GM04503 (cell line): ENCODE data around the gene ADORA1.
A peak's percentile ranks its signal among the peaks of the same experiment; 100 is the strongest.

Source experiments
- DNase-seq: peaks from one replicate; pipeline ENCODE4 v3.0.0-alpha.2; 2012; ENCODE audit warnings: low read depth

The ADORA1 gene

DNA sequence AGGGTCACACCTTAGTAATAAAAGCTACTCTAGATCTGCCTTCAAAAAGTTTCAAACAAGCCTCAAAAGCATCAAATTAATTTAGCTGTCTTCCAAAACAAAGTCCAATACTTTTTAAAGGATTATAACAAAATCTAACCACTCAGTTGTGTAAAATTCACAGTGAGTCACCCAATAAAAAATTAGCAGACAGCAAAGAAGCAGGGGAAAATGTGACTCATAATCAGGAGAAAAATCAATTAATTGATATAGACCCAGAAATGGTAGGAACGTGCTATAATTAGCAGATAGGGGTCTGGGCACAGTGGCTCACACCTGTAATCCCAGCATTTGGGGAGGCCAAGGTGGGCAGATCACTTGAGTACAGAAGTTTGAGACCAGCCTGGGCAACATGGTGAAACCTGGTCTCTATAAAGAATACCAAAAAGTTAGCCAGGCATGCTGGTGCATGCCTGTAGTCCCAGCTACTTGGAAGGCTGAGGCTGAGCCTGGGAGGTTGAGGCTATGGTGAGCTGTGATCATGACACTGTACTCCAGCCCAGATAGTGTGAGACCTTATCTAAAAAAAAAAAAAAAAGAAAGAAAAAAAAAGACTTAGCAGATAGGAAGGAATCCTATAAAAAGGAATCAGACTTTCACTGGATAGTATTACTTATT is 33.6 kb upstream of the ADORA1 start:
- DNase-seq: no peak

DNA sequence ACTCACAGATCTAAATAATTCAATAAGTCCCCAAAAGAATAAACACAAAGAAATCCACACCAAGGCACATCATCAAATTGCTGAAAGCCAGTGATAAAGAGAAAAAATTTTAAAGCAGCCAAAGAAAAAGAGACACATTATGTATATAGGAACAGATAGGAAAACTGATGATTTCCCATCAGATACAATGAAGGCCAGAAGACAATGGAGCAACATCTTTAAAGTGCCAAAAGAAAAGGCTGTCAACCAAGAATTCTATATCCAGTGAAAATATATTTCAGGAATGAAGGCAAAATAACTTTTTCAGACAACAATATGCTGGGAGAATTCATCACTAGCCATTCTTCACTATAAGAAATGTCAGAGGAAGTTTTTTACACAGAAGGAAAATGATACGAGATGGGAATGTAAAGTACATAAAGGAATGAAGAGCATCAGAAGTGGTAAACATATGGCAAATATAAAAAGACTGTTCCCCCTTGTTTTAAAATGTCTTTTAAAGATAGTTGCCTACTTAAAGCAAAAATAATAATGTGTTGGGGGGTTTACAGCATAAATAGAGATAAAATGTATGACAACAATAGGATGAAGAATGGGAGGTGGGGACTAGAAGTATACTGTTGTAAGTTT is 32.4 kb upstream of the ADORA1 start:
- DNase-seq: no peak

- DNase-seq: no peak
Observed at GRCh38 chr1:203096566-203096965, 31.0 kb upstream of the ADORA1 start.

GRCh38 chr1:203097001-203097400 is 30.5 kb upstream of the ADORA1 start:
- no peak for DNase-seq

DNA sequence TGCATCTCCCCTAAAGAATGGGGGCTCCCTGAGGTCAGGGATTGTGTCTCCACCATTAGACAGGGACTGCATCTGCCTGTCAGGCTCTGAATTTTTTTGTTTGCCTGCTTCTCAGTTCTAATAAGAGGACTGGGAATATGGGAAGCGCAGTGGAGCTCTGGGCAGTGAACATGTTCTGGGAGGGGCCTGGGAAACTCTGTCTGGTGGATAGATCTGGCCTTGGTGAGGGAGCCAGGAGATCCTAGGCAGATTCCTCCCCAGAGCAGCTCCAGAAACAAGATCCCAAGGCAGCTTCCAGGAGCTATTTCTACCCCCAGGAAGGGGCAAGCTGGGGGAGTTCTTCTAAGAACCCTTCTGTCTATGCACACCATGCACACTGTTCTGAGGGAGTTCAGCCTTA is 29.1 kb upstream of the ADORA1 start:
- DNase-seq: no peak

- DNase-seq: no peak
Observed at GRCh38 chr1:203098914-203099520, 28.5 kb upstream of the ADORA1 start.

GRCh38 chr1:203099805-203100515 is 27.6 kb upstream of the ADORA1 start:
- no peak for DNase-seq

GRCh38 chr1:203100516-203100869 is 27.0 kb upstream of the ADORA1 start:
- no peak for DNase-seq

DNA sequence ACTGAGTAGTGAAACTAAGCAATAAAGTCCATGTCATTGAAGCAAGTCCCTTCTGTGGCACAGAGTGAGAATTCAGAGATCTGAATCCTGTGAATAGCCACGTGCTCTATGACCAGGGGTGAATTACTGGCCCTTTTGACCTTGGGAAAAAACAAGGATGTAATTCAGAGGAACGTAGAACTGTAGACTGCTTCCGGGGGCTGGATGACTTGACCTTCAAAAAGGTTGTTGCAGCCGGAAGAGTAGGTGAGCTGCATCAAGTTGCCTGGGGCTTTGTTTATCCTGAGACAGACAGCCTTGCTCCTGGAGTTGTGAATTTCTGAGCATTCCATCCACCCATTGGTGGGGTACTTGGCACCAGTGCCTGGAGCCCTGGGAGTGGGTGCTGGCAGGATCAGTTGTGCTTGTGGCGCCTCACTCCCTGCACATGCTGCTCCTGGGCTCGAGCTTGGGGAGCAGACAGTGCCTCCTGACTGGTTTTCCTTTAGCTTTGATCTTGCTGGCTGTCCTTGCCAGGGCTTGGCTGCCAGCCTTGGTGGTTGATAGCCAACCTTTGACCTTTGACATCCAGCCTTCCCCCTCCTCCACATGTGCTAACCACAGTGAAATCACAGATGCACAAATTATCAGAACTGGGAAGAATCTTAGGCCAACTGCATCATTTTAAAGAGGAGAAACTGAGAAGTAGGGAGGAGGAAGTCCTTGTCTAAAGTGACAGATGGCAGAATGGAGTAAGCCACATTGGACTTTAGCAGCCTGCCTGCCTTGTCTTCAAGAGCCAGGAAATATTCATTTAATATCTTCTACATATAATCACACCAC is 25.5 kb upstream of the ADORA1 start:
- no peak for DNase-seq

- DNase-seq: no peak
Observed at GRCh38 chr1:203103216-203103615, 24.3 kb upstream of the ADORA1 start.

GRCh38 chr1:203103829-203104495 is 23.6 kb upstream of the ADORA1 start:
- no peak for DNase-seq

DNA sequence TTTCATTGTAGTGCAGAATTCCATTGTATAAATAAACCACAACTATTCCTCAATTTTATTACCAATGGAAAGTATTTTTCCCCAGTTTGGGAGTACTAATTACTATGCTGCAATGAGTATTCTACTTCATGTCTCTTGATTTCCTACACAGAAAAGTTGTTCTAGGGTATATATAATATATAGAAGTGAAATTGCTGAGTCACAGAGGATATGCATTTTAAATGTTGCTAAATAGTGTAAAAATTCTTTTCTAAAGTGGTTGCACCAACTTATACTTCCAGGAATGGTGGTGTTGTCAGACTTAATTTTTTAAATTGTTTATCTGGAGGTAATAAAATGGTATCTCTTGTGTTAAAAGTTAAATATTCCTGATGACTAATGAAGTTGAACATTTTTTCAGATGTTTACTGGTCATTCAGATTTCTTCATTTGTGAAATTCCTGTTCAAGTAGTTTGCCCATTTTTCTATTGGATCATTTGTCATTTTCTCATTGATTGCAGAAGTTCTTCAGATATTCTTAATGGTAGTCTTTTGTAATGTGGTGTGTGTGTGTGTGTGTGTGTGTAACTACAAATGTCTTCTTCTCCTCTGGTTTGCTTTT is 22.6 kb upstream of the ADORA1 start:
- peak; percentile 23 for DNase-seq

DNA sequence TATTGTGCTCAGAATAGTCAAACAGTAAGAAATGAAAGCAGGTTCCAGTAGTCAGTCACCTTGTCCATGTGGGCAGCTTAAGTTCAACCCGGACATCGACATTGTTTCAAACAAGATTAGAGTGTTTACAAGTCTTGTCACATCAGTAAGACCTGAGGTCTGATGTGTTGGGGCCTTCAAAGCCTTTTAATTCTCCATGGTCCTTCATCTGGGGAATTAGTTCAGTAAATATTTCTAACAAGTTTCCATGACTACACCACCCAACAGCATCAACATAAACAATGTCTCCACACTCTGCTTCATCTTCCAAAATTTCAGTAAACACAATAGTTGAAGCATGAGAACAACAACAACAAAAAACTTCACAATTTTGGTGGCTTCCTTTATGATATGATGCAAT is 15.1 kb upstream of the ADORA1 start:
- DNase-seq: peak; percentile 21

DNA sequence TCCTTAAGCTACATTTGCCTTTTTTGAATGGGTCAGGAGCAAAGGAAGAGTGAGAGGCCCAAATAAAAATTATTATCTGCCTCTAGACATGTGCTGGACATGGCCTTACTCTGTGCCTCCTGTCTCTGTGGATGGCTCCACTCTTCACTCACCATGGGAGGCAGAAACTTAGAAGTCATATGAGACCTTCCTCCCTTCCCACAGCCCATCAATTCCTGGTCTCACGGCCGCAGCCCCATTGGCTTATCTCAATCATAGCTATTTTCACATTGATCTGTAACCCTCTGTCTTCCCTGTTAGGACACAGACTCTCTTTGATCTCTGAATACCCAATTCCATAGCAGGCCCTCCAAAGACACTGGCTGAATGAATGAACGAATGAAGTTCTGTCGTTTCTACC is 14.2 kb upstream of the ADORA1 start:
- DNase-seq: no peak

DNA sequence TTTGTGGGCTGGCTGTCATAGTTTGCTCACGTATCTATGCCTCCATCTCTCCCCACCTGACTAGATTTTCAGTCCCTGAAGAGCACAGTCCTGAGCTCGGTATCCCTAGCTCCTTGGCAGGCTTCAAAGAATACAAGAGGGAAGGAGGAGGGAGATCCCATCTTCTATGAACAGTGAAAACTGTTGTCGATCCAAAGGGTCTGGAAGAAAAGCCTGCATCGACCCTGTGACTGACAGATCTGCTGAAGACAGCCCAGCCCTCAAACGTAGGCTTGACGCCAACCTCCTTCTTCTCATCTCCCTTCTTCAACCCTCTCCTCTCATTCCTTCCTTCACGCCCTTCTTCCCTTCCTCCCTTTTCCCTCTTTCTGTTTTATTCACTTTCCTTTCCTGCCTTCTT is 13.3 kb upstream of the ADORA1 start:
- DNase-seq: no peak

DNA sequence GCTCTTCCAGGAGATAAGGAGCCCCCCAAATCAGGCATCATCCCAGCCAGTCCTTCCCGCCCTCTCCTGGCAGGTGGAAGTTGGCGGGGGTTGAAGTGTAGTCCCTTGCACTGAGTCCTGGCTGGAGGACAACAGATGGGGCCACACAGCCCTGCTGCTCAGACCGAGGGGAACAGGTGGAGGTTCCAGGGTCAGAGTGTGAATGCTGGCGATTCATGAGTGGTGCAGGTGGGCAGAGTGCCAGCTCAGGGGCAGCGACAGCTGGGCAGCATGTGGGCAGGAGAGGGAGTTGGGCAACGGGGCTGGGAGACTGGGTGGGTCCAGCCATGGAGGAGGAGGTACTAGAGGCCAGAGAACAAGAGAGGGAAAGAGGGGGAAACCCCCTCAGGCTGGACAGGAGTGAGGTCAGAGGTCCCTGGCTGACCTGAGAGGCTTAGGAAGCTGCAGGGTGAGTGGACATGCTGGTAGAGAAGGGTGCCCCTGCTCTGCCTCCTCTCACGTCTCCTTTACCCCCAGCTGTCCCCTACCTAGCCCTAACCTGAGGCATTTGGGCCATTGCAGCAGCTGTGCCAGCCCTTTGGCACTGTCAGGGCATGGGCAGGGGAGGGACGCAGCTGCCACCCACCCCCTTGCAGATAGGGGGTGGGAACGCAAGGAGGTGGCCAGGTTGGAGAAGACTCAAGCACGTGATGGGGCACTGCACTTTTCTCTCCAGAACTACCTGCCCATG is 11.3 kb upstream of the ADORA1 start:
- no peak for DNase-seq

DNA sequence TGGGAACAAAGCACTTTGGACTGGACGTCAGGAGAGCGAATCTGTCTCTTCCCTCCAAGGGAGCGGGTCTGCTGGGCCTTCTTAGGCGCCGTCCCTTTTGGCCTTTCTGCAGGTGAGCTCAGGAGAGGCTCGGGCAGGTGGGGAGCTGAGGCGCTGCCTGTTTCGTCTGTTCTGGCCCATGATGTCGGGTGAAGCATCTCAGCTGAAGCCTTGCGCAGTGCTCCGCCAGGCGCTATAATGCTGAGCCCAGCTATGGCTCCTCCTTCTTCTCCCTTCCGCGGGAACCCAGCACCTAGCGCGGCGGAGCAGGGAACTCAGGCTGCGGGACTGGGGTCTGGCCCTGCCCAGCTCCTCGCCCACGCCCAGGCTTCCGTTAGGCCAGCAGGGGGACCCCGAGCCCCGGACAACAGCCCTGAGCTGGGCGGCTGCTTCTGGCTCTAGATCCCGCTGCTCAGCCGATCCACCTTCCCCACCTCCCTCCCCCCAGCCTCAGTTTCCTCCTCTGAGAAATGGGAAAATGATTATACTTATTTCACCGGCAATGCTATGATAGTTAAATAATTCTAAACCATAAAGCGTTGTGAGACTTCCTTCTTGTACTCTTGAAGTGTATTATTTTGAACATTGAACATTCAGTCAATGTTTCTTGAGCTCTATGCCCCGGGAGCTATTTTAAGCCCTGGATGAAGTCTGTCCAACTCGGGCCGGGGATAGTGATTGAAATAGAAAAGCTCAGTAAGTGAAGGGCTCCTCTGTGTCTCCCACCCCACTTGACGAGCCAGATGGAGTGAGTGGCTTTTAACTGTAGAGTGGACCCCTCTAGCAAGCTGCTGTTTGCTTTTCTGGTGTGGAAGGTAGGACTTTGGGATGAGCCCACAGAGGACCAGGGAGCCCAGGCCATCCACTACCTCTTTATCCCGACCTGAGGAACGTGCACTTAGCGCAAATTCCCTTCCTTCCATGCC is 9.6 kb upstream of the ADORA1 start:
- no peak for DNase-seq

GRCh38 chr1:203120325-203121153 is 7.0 kb upstream of the ADORA1 start:
- DNase-seq: no peak
